K562 (cell line): ENCODE results near the gene PARD3B. TPM values are rescaled to one million over a fixed set of nuclear protein-coding genes. Genes with fewer than 3 reads are reported as not detected.

Experiments
- ATAC-seq: fragments of 200-7000 bp; cut with Tn5 transposase; 3 replicates; pipeline ENCODE4 v1.9.1; 2020; ENCODE audit warnings: moderate library complexity
- BruUV-seq: library from RNA; stranded (reverse); fragments of 400-500 nt; replicated peaks from 2 replicates; lab custom pipeline; 2021; lab: Mats Ljungman, UMichigan
- CTCF ChIA-PET: fragments of 300-600 bp; formaldehyde crosslinking; extraction: SDS; loops from one replicate; lab custom pipeline; 2021; ENCODE audit warnings: low intra/inter-chr PET ratio; lab: Yijun Ruan, JAX
- POLR2A ChIA-PET: fragments of 300-600, 350-650 bp; sonication (Branson Sonifier 250); formaldehyde crosslinking; extraction: SDS; loops from one replicate; lab custom pipeline; 2021; ENCODE audit warnings: antibody characterized with exemption, inconsistent platforms; lab: Yijun Ruan, JAX
- DNase-seq, 4 experiments: peaks; one replicate each; pipeline versions ENCODE4 v3.0.0 to v3.0.0-alpha.2; 2011 to 2018; ENCODE audit warnings: low spot score in 3 of 4, mixed read lengths in 3 of 4; ENCODE audit errors: extremely low read depth in 1 of 4
- FAIRE-seq: peaks from 2 replicates; lab custom pipeline; 2011; peaks lifted over from hg19 to GRCh38; lab: Jason Lieb, UNC
- H2AFZ ChIP-seq: 2 replicates; pipeline ENCODE4 v1.6.0; 2011; ENCODE audit warnings: low read depth, low read length, control low read depth, inconsistent platforms
- H3K27ac ChIP-seq: fragments of 200-600 bp; 3 replicates; pipeline ENCODE4 v1.8.0; 2011; ENCODE audit warnings: low read depth, mild to moderate bottlenecking, control low read depth, inconsistent platforms, low read length, moderate library complexity, mixed read lengths; ENCODE audit errors: extremely low read depth
- H3K27me3 ChIP-seq, 2 experiments: fragments of 300-600 bp in 1 of 2; 2 replicates in 1 of 2; 3 replicates in 1 of 2; pipeline versions ENCODE4 v1.6.0 to v1.8.0; 2011; ENCODE audit warnings: inconsistent platforms in 2 of 2, low read length in 2 of 2, mild to moderate bottlenecking in 1 of 2, mixed read lengths in 1 of 2, moderate library complexity in 1 of 2; ENCODE audit not compliant: control insufficient read depth in 2 of 2, insufficient read depth in 2 of 2
- H3K36me3 ChIP-seq: fragments of 300-600 bp; 3 replicates; pipeline ENCODE4 v1.8.0; 2011; ENCODE audit warnings: mild to moderate bottlenecking, low read length, inconsistent platforms; ENCODE audit not compliant: control insufficient read depth, insufficient read depth
- H3K4me1 ChIP-seq, 2 experiments: fragments of 200-600 bp in 1 of 2; replicated peaks in 1 of 2; 2 replicates in 1 of 2; 3 replicates in 1 of 2; pipeline versions ENCODE4 v1.5.1 to v1.8.0; 2011; ENCODE audit warnings: inconsistent platforms in 2 of 2, low read length in 2 of 2, mild to moderate bottlenecking in 1 of 2, mixed read lengths in 1 of 2, moderate library complexity in 1 of 2; ENCODE audit not compliant: control insufficient read depth in 2 of 2, insufficient read depth in 2 of 2
- H3K4me2 ChIP-seq: 2 replicates; pipeline ENCODE4 v1.6.1; 2011; ENCODE audit warnings: low read length, control low read depth, inconsistent platforms, mixed read lengths; ENCODE audit not compliant: insufficient read depth
- H3K4me3 ChIP-seq: fragments of 200-600 bp; sonication (generic), shearing (Covaris generic); 2 replicates; pipeline ENCODE4 v1.5.1; 2016; ENCODE audit warnings: control low read depth, inconsistent platforms
- H3K79me2 ChIP-seq: fragments of 200-600 bp; 3 replicates; pipeline ENCODE4 v1.8.0; 2011; ENCODE audit warnings: low read length, inconsistent platforms; ENCODE audit not compliant: control insufficient read depth, insufficient read depth
- H3K9ac ChIP-seq, 2 experiments: 2 replicates each; pipeline versions ENCODE4 v1.6.0 to v1.6.1; 2011; ENCODE audit warnings: low read depth in 2 of 2, low read length in 2 of 2, control low read depth in 1 of 2, inconsistent platforms in 1 of 2, mild to moderate bottlenecking in 1 of 2, mixed read lengths in 1 of 2; ENCODE audit not compliant: insufficient read depth in 1 of 2
- H3K9me1 ChIP-seq: one replicate; pipeline ENCODE4 v1.6.0; 2011; ENCODE audit warnings: inconsistent platforms, mild to moderate bottlenecking, low read length, moderate library complexity; ENCODE audit not compliant: control insufficient read depth, insufficient read depth
- H3K9me3 ChIP-seq: replicated peaks from 2 replicates; pipeline ENCODE4 v1.5.1; 2011; ENCODE audit warnings: low read depth, low read length, inconsistent platforms; ENCODE audit not compliant: control insufficient read depth, insufficient read depth
- H4K20me1 ChIP-seq: replicated peaks from 2 replicates; pipeline ENCODE4 v1.6.1; 2011; ENCODE audit warnings: low read length, inconsistent platforms, mixed read lengths; ENCODE audit not compliant: control insufficient read depth, insufficient read depth
- FOXP1 ChIP-seq: sonication (generic); formaldehyde crosslinking; IDR thresholded peaks from 2 replicates; pipeline ENCODE4 v1.8.0; 2022; ENCODE audit warnings: mild to moderate bottlenecking, missing genetic modification reagents
- KAT7 ChIP-seq: sonication (generic); formaldehyde crosslinking; IDR thresholded peaks from 2 replicates; pipeline ENCODE4 v1.8.0; 2022; ENCODE audit warnings: missing genetic modification reagents, mild to moderate bottlenecking, borderline replicate concordance
- KHSRP ChIP-seq: fragments of 450-650 bp; IDR thresholded peaks from 2 replicates; pipeline ENCODE4 v1.6.1; 2017
- MAZ ChIP-seq, 2 experiments: fragments of 450-650 bp in 1 of 2; sonication (generic) in 1 of 2; formaldehyde crosslinking; IDR thresholded peaks in 1 of 2; conservative IDR thresholded peaks in 1 of 2; 2 replicates each; pipeline versions ENCODE4 v1.4.0 to v1.5.0; 2020; ENCODE audit warnings: mild to moderate bottlenecking in 1 of 2, missing genetic modification reagents in 1 of 2
- YBX1 ChIP-seq: fragments of 450-650 bp; IDR thresholded peaks from 2 replicates; pipeline ENCODE4 v1.7.1; 2016; ENCODE audit warnings: mild to moderate bottlenecking
- ZNF239 ChIP-seq: fragments of 250-450 bp; sonication (Bioruptor Pico); IDR thresholded peaks from 2 replicates; pipeline ENCODE4 v1.4.0; 2020; ENCODE audit warnings: mild to moderate bottlenecking
- ZNF24 ChIP-seq: fragments of 450-650 bp; IDR thresholded peaks from 2 replicates; pipeline ENCODE4 v1.6.1; 2016
- ZNF277 ChIP-seq: fragments of 250-450 bp; sonication (Bioruptor Pico); IDR thresholded peaks from 2 replicates; pipeline ENCODE4 v1.8.0; 2022; ENCODE audit warnings: inconsistent platforms, mild to moderate bottlenecking, moderate library complexity, borderline replicate concordance
- WGBS: fragments of 100-300 bp; shearing (Covaris generic); methylation state at CpG from one replicate; pipeline ENCODE4 v1.1.6; 2016; ENCODE audit warnings: low coverage, mixed read lengths; ENCODE audit not compliant: insufficient coverage; ENCODE audit errors: missing lambda C conversion rate; 5-methylcytosine and 5-hydroxymethylcytosine counted together
- in situ Hi-C: fragments of 300-500 bp; cut with MboI; formaldehyde crosslinking; loops from 4 replicates; pipeline ENCODE4 v1.15.0; 2018; ENCODE audit warnings: inconsistent platforms, mixed read lengths
- intact Hi-C: fragments of 100-400 bp; cut with micrococcal nuclease; formaldehyde crosslinking; loops from 2 replicates; pipeline ENCODE4 v1.14.2; 2022
- polyA plus RNA-seq, 8 experiments: library from polyadenylated mRNA; depleted of rRNA in 4 of 8; stranded (reverse) in 5 of 8; unstranded in 3 of 8; fragments of >200 nt; fragmentation: Nextera tagmentation in 2 of 8; fragmentation: Illumina TruSeq in 1 of 8; extraction: Ambion mirVana in 2 of 8; extraction: Trizol in 1 of 8; gene quantifications; 2 replicates each; pipeline versions ENCODE4 v1.2.1 to v1.2.3, GENCODE V29; 2011 to 2014; ENCODE audit warnings: inconsistent platforms in 1 of 8, missing spikeins in 1 of 8
- total RNA-seq, 7 experiments: library from RNA; depleted of rRNA in 6 of 7; stranded (reverse); fragments of >200 nt in 6 of 7; fragmentation: Illumina TruSeq in 2 of 7; extraction: Trizol in 2 of 7; gene quantifications; 2 replicates each; pipeline versions ENCODE4 v1.2.1 to v1.2.3, GENCODE V29; 2011 to 2021; ENCODE audit warnings: low replicate concordance in 1 of 7

The PARD3B gene
- total and polyA plus RNA-seq, 9 of the 15 experiments (the other 6 are each of a cell fraction or from before 2014, with no cell fraction given), result 0.15 to 3.0 (median 1.1) TPM

DNA sequence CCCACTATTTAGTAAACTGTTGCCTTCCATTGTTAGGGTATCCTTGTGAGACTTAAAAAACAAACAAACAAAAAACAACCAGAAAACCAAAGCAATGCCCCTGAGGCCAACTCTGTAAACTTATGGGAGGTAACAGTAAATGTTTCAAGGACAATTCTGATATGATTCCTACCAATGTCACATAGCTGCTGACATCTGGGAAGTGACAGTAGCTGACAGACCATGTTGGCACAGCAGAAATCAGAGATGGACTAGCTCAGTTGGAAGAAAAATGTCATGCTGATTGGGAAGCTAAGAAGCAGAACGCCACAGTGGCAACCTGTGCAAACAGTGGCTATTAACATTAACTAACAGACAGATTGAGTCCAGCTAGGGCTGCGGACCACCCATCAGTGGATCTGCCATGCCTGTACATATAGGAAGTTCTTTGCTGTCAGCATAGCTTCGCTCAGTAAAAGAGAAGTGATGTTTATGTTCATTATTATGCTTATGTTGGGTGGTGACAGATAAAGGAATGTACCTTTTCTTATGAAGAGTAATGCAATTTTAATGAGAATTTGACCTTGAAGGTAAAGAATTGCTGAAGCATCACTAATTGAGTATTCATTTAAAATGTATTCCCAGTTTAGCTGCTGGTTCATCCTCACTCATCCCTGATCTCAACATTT lies 180.6 kb downstream of the PARD3B start (continued):
- TF ChIP-seq ZNF277 (CRISPR knock-in tag) (no peak), ZNF239 (CRISPR knock-in tag) (no peak), YBX1 (no peak), MAZ (CRISPR knock-in tag; conservative IDR thresholded peaks at IDR 0.05 in 1 of 2, IDR thresholded peaks at IDR 0.05 in 1 of 2) (no peak), ZNF24 (no peak)
- TF ChIP-seq, all 486 proteins: peak for 0

- intact Hi-C loops (no loop called here), in situ Hi-C loops (no loop called here)
- no peak for DNase-seq
- Histone ChIP-seq H3K4me3 (no peak overlapping the region), H3K4me1 (no peaks in the 10 kb centered on the region), H3K79me2 (no peaks in the 10 kb centered on the region), H3K9ac (no peak overlapping the region), H3K27me3 (no peaks in the 10 kb centered on the region), H3K9me3 (no peaks in the 10 kb centered on the region), H3K9me1 (no peaks in the 10 kb centered on the region), H4K20me1 (no peaks in the 10 kb centered on the region), H3K4me2 (no peak overlapping the region), H3K27ac (no peak overlapping the region), H2AFZ (no peak overlapping the region), H3K36me3 (no peaks in the 10 kb centered on the region)
- 13% methylated on average over 3 of the region's 3 CpGs for WGBS
- ATAC-seq, result no peak
- FAIRE-seq, result no peak
- POLR2A ChIA-PET, result no interaction called here
- TF ChIP-seq KHSRP (no peak), FOXP1 (no peak), KAT7 (CRISPR knock-in tag) (no peak)
- BruUV-seq, result no TSS peak
- CTCF ChIA-PET, result no interaction called here
Observed at GRCh38 chr2:204726831-204727230, 181.6 kb downstream of the PARD3B start.
